Measurements from ENCODE around the gene TRIP4.
"Not testable (repeated sequence)": the region's sequence is repeated elsewhere in the genome, so short reads cannot be mapped to it uniquely, and the experiment has no call there.

The TRIP4 gene

GRCh38 chr15:64490598-64491259 lies 103.1 kb downstream of the TRIP4 start:
- DNase-seq (ENCODE audit: low read depth), result peak; percentile 52

GRCh38 chr15:64493641-64494040 lies 106.0 kb downstream of the TRIP4 start:
- no peak for DNase-seq (ENCODE audit: low read depth)

GRCh38 chr15:64495968-64496367 lies 108.3 kb downstream of the TRIP4 start:
- DNase-seq (ENCODE audit: low read depth), result not testable (repeated sequence)

GRCh38 chr15:64500695-64501395 lies 113.2 kb downstream of the TRIP4 start:
- no peak for DNase-seq (ENCODE audit: low read depth)

- DNase-seq (ENCODE audit: low read depth), result no peak
These were observed 113.7 kb downstream of the TRIP4 start for GRCh38 chr15:64501396-64501715.

GRCh38 chr15:64502151-64502550 lies 114.5 kb downstream of the TRIP4 start:
- no peak for DNase-seq (ENCODE audit: low read depth)

GRCh38 chr15:64502551-64502950 lies 114.9 kb downstream of the TRIP4 start:
- peak; percentile 50 for DNase-seq (ENCODE audit: low read depth)

- DNase-seq (ENCODE audit: low read depth), result peak; percentile 76
These were observed 115.6 kb downstream of the TRIP4 start for GRCh38 chr15:64503197-64503596.

GRCh38 chr15:64503640-64504039 lies 116.0 kb downstream of the TRIP4 start:
- DNase-seq (ENCODE audit: low read depth), result no peak
